CD4-positive, alpha-beta T cell treated with Interleukin-15 for 1 hour (primary cell): ENCODE data around the gene UBAP1.
"Not testable (repeated sequence)": the region's sequence is repeated elsewhere in the genome, so short reads cannot be mapped to it uniquely, and the experiment has no call there.

Experiments used
- DNase-seq: peaks from one replicate; pipeline ENCODE4 v3.0.0-alpha.2; 2020

The UBAP1 gene

GRCh38 chr9:34267660-34268059, 88.8 kb downstream of the UBAP1 start:
- DNase-seq = no peak

- DNase-seq = no peak
Measured at GRCh38 chr9:34271265-34272006, 92.6 kb downstream of the UBAP1 start.

GRCh38 chr9:34272101-34272541, 93.3 kb downstream of the UBAP1 start:
- DNase-seq = no peak

GRCh38 chr9:34273588-34273987, 94.7 kb downstream of the UBAP1 start:
- DNase-seq = not testable (repeated sequence)

- DNase-seq = no peak
Measured at GRCh38 chr9:34275811-34276210, 97.0 kb downstream of the UBAP1 start.

- no peak for DNase-seq
Measured at GRCh38 chr9:34276772-34277171, 97.9 kb downstream of the UBAP1 start.

GRCh38 chr9:34279411-34279810, 100.6 kb downstream of the UBAP1 start:
- no peak for DNase-seq

- no peak for DNase-seq
Measured at GRCh38 chr9:34282096-34282495, 103.3 kb downstream of the UBAP1 start.

- no peak for DNase-seq
Measured at GRCh38 chr9:34289159-34289558, 110.3 kb downstream of the UBAP1 start.

GRCh38 chr9:34291023-34291422, 112.2 kb downstream of the UBAP1 start:
- no peak for DNase-seq

GRCh38 chr9:34291423-34291822, 112.6 kb downstream of the UBAP1 start:
- DNase-seq = no peak

GRCh38 chr9:34292552-34292951, 113.7 kb downstream of the UBAP1 start:
- DNase-seq = no peak

GRCh38 chr9:34301064-34301463, 122.2 kb downstream of the UBAP1 start:
- DNase-seq = not testable (repeated sequence)
